GM21737 (cell line): ENCODE measurements around the gene RAVER1.
A peak's percentile ranks its signal among the peaks of the same experiment; 100 is the strongest.
"Not testable (repeated sequence)": the region's sequence is repeated elsewhere in the genome, so short reads cannot be mapped to it uniquely, and the experiment has no call there.

ENCODE experiments used
- ATAC-seq: cut with Tn5 transposase; IDR thresholded peaks from one replicate; pipeline ENCODE4 v1.9.1; 2021; ENCODE audit warnings: mild to moderate bottlenecking, moderate library complexity; ENCODE audit not compliant: unreplicated experiment

The RAVER1 gene

GRCh38 chr19:10346509-10346908, 13.2 kb upstream of the RAVER1 start:
- ATAC-seq = no peak

- ATAC-seq = no peak
Observed at GRCh38 chr19:10344780-10345179, 11.5 kb upstream of the RAVER1 start.

GRCh38 chr19:10343495-10343894, 10.2 kb upstream of the RAVER1 start:
- ATAC-seq = no peak

GRCh38 chr19:10339977-10340376, 6.6 kb upstream of the RAVER1 start:
- no peak for ATAC-seq

GRCh38 chr19:10339380-10339960, 6.1 kb upstream of the RAVER1 start, which contains the start of gene ICAM3:
Gene ICAM3, minus strand, starts transcription at chr19:10339624. Its CDS starts 10 bp downstream, at chr19:10339614.
- peak; percentile 72 for ATAC-seq

- ATAC-seq = no peak
Observed at GRCh38 chr19:10338940-10339339, 5.6 kb upstream of the RAVER1 start.

- ATAC-seq = not testable (repeated sequence)
Observed at GRCh38 chr19:10336725-10337124, 3.4 kb upstream of the RAVER1 start.

- ATAC-seq = no peak
Observed at GRCh38 chr19:10335352-10335985, 2.1 kb upstream of the RAVER1 start.

GRCh38 chr19:10334588-10335351, 1.4 kb upstream of the RAVER1 start:
- no peak for ATAC-seq

GRCh38 chr19:10333758-10334587, 644 bp upstream of the RAVER1 start:
- ATAC-seq = peak; percentile 1

GRCh38 chr19:10332158-10332964, 968 bp downstream of the RAVER1 start:
- ATAC-seq = no peak

GRCh38 chr19:10329555-10329954, 3.8 kb downstream of the RAVER1 start:
- ATAC-seq = no peak

- no peak for ATAC-seq
Observed at GRCh38 chr19:10328558-10329429, 4.5 kb downstream of the RAVER1 start.

GRCh38 chr19:10327793-10328192, 5.5 kb downstream of the RAVER1 start:
- ATAC-seq = no peak

- ATAC-seq = no peak
Observed at GRCh38 chr19:10325732-10326131, 7.6 kb downstream of the RAVER1 start.

GRCh38 chr19:10321874-10322835, 11.2 kb downstream of the RAVER1 start:
- ATAC-seq = no peak

GRCh38 chr19:10321417-10321797, 11.9 kb downstream of the RAVER1 start:
- no peak for ATAC-seq
